Fibroblast of lung (primary cell): ENCODE measurements around the gene SWT1. TPM values are rescaled to one million over a fixed set of nuclear protein-coding genes. Genes with fewer than 3 reads are reported as not detected.

Experiments
- DNase-seq, 2 donors: peaks; one replicate each; pipeline versions ENCODE4 v3.0.0 to v3.0.0-alpha.2; 2010; ENCODE audit warnings: low read depth in 2 of 2
- H2AFZ ChIP-seq: 2 replicates; pipeline ENCODE4 v1.5.1; 2012; ENCODE audit warnings: low read length, control low read depth, inconsistent platforms
- H3K27ac ChIP-seq: 2 replicates; pipeline ENCODE4 v1.5.1; 2011; ENCODE audit warnings: low read length, control low read depth; ENCODE audit not compliant: insufficient read depth
- H3K27me3 ChIP-seq: 2 replicates; pipeline ENCODE4 v1.5.1; 2011; ENCODE audit warnings: mild to moderate bottlenecking, low read length; ENCODE audit not compliant: control insufficient read depth, insufficient read depth
- H3K36me3 ChIP-seq: 2 replicates; pipeline ENCODE4 v1.5.1; 2011; ENCODE audit warnings: low read length; ENCODE audit not compliant: control insufficient read depth, insufficient read depth
- H3K4me1 ChIP-seq: 2 replicates; pipeline ENCODE4 v1.5.1; 2011; ENCODE audit warnings: low read length; ENCODE audit not compliant: control insufficient read depth, insufficient read depth; ENCODE audit errors: extremely low read depth
- H3K4me2 ChIP-seq: 2 replicates; pipeline ENCODE4 v1.5.1; 2011; ENCODE audit warnings: low read length, control low read depth; ENCODE audit not compliant: insufficient read depth; ENCODE audit errors: extremely low read depth
- H3K4me3 ChIP-seq, 4 experiments: fragments of 200-600 bp in 1 of 4; sonication (generic) in 1 of 4; replicated peaks in 1 of 4; 2 replicates each; pipeline ENCODE4 v1.5.1; 2011 to 2016; ENCODE audit warnings: low read length in 4 of 4, low read depth in 3 of 4, mild to moderate bottlenecking in 3 of 4, control low read depth in 2 of 4, inconsistent platforms in 1 of 4, mixed read lengths in 1 of 4; ENCODE audit not compliant: insufficient read depth in 1 of 4; ENCODE audit errors: control extremely low read depth in 1 of 4
- H3K79me2 ChIP-seq: 2 replicates; pipeline ENCODE4 v1.5.1; 2012; ENCODE audit warnings: mild to moderate bottlenecking, low read length, inconsistent platforms; ENCODE audit not compliant: control insufficient read depth, insufficient read depth
- H3K9ac ChIP-seq: 2 replicates; pipeline ENCODE4 v1.5.1; 2011; ENCODE audit warnings: mild to moderate bottlenecking, low read length, control low read depth; ENCODE audit not compliant: insufficient read depth
- H3K9me3 ChIP-seq: 2 replicates; pipeline ENCODE4 v1.5.1; 2012; ENCODE audit warnings: low read depth, low read length; ENCODE audit not compliant: control insufficient read depth, insufficient read depth
- H4K20me1 ChIP-seq: 2 replicates; pipeline ENCODE4 v1.5.1; 2011; ENCODE audit warnings: low read length; ENCODE audit not compliant: control insufficient read depth, insufficient read depth; ENCODE audit errors: extremely low read depth
- EZH2 ChIP-seq: IDR thresholded peaks from 2 replicates; pipeline ENCODE4 v1.5.1; 2012; ENCODE audit warnings: low read length, control low read depth, mild to moderate bottlenecking; ENCODE audit errors: missing control alignments
- polyA plus RNA-seq, 2 donors: library from polyadenylated mRNA; depleted of rRNA in 1 of 2; stranded (reverse) in 1 of 2; unstranded in 1 of 2; fragments of >200 nt; gene quantifications; 2 replicates each; pipeline ENCODE4 v1.2.1, GENCODE V29; 2011 to 2012; ENCODE audit warnings: missing spikeins in 1 of 2
- total RNA-seq: library from RNA; depleted of rRNA; stranded (reverse); fragments of >200 nt; gene quantifications from 2 replicates; pipeline ENCODE4 v1.2.1, GENCODE V29; 2014
- TF ChIP-seq, protein P1 (sequence below), 2 donors: IDR thresholded peaks in 1 of 2; conservative IDR thresholded peaks in 1 of 2; 1 replicate in 1 of 2; 2 replicates in 1 of 2; pipeline ENCODE4 v1.5.1; 2011 to 2012; ENCODE audit warnings: low read length in 2 of 2, control low read depth in 1 of 2, inconsistent platforms in 1 of 2, low read depth in 1 of 2, mild to moderate bottlenecking in 1 of 2

Gene SWT1
- total and polyA plus RNA-seq, 2 donors (not counting 1 experiment from before 2014, with no cell fraction given) = 3.4 to 8.4 TPM

DNA sequence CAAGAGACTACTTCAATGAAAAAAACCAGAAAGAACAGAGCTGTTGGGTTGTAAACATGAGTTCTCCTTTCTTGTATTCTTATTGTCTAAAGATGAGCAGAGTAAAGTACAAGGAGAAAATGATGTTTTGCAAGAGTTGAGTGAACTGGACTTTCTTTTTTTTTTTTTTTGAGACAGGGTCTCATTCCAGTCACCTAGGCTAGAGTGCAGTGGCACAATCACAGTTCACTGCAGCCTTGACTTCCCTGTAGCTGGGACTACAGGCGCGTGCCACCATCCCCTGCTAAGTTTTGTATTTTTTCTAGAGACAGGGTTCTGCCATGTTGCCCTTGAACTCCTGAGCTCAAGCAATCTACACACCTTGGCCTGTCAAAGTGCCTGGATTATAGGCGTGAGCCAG is 167.2 kb downstream of the SWT1 start:
- H3K9me3 ChIP-seq = no peaks in the 10 kb centered on the region
- no peaks in the 10 kb centered on the region for H3K4me1 ChIP-seq
- no peak overlapping the region for H3K9ac ChIP-seq
- H3K4me2 ChIP-seq = no peak overlapping the region
- H3K79me2 ChIP-seq = no peaks in the 10 kb centered on the region
- H3K27me3 ChIP-seq = no peaks in the 10 kb centered on the region
- no peak overlapping the region for H3K27ac ChIP-seq
- no peak overlapping the region for H2AFZ ChIP-seq
- TF ChIP-seq, protein P1, sequence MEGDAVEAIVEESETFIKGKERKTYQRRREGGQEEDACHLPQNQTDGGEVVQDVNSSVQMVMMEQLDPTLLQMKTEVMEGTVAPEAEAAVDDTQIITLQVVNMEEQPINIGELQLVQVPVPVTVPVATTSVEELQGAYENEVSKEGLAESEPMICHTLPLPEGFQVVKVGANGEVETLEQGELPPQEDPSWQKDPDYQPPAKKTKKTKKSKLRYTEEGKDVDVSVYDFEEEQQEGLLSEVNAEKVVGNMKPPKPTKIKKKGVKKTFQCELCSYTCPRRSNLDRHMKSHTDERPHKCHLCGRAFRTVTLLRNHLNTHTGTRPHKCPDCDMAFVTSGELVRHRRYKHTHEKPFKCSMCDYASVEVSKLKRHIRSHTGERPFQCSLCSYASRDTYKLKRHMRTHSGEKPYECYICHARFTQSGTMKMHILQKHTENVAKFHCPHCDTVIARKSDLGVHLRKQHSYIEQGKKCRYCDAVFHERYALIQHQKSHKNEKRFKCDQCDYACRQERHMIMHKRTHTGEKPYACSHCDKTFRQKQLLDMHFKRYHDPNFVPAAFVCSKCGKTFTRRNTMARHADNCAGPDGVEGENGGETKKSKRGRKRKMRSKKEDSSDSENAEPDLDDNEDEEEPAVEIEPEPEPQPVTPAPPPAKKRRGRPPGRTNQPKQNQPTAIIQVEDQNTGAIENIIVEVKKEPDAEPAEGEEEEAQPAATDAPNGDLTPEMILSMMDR (conservative IDR thresholded peaks at IDR 0.05 in 1 of 2, IDR thresholded peaks at IDR 0.05 in 1 of 2; ENCODE audit: low read depth in 1 of 2, low read length in 2 of 2) = no peak
- TF ChIP-seq EZH2 = no peak
- H4K20me1 ChIP-seq = no peaks in the 10 kb centered on the region
- H3K36me3 ChIP-seq = no peaks in the 10 kb centered on the region
- no peak for DNase-seq
- H3K4me3 ChIP-seq = no peak overlapping the region

DNA sequence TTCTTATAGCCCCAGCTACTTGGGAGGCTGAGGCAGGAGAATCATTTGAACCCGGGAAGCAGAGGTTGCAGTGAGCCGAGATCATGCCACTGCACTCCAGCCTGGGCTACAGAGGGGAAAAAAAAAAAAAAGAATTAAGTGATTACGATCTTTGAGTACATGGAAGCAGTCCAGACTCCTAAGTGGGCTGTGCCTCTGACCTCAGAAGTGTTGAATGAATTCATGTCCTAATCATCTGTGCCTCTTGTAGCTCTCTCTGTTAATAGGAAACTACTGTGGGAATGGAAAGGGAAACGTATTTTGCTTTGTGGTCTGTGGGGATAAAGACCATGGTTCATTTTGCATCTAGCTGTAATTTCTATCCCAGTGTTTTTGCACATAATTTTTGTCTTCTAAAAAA is 168.4 kb downstream of the SWT1 start:
- Histone ChIP-seq H3K4me3 (no peak overlapping the region), H3K27ac (no peak overlapping the region), H3K36me3 (no peaks in the 10 kb centered on the region), H2AFZ (no peak overlapping the region), H3K4me1 (no peaks in the 10 kb centered on the region), H4K20me1 (no peaks in the 10 kb centered on the region), H3K27me3 (no peaks in the 10 kb centered on the region), H3K9ac (no peak overlapping the region), H3K9me3 (no peaks in the 10 kb centered on the region), H3K4me2 (no peak overlapping the region), H3K79me2 (no peaks in the 10 kb centered on the region)
- no peak for TF ChIP-seq EZH2
- TF ChIP-seq, protein P1 (conservative IDR thresholded peaks at IDR 0.05 in 1 of 2, IDR thresholded peaks at IDR 0.05 in 1 of 2; ENCODE audit: low read depth in 1 of 2, low read length in 2 of 2) = no peak
- no peak for DNase-seq

DNA sequence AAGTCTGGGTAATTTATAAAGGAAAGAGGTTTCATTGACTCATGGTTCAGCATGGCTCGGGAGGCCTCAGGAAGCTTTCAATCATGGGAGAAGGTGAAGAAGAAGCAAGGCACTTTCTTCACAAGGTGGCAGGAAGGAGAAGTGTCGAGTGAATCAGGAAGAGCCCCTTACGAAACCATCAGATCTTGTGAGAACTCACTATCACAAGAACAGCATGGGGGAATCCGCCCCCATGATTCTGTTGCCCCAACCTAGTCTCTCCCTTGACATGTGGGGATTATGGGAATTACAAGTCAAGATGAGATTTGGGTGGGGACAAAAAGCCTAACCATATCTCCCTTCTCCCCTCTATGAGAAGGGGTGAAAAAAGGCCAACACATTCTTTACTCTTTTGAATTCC is 171.3 kb downstream of the SWT1 start:
- Histone ChIP-seq H3K9ac (no peak overlapping the region), H3K27ac (no peak overlapping the region), H4K20me1 (no peaks in the 10 kb centered on the region), H3K27me3 (no peaks in the 10 kb centered on the region), H3K4me1 (no peaks in the 10 kb centered on the region), H3K4me2 (no peak overlapping the region), H3K4me3 (no peak overlapping the region), H3K79me2 (no peaks in the 10 kb centered on the region), H3K36me3 (no peaks in the 10 kb centered on the region), H2AFZ (no peak overlapping the region), H3K9me3 (no peaks in the 10 kb centered on the region)
- DNase-seq = no peak
- TF ChIP-seq, protein P1 (conservative IDR thresholded peaks at IDR 0.05 in 1 of 2, IDR thresholded peaks at IDR 0.05 in 1 of 2; ENCODE audit: low read depth in 1 of 2, low read length in 2 of 2) = no peak
- no peak for TF ChIP-seq EZH2
